Osteocyte (in vitro differentiated cells): Measurements from ENCODE around the gene BRF1. TPM values are rescaled to one million over a fixed set of nuclear protein-coding genes. Genes with fewer than 3 reads are reported as not detected.

Experiments
- DNase-seq: peaks from one replicate; pipeline ENCODE4 v3.0.0; 2021; ENCODE audit warnings: mixed read lengths; ENCODE audit not compliant: unreplicated experiment; ENCODE audit errors: extremely low spot score
- H3K27ac Mint-ChIP-seq: one replicate; pipeline ENCODE4 v1.8.0; 2021; ENCODE audit warnings: mild to moderate bottlenecking, mixed read lengths; ENCODE audit not compliant: unreplicated experiment
- H3K27me3 Mint-ChIP-seq: one replicate; pipeline ENCODE4 v1.8.0; 2021; ENCODE audit warnings: mixed read lengths; ENCODE audit not compliant: unreplicated experiment
- H3K36me3 Mint-ChIP-seq: one replicate; pipeline ENCODE4 v1.8.0; 2021; ENCODE audit warnings: mixed read lengths; ENCODE audit not compliant: unreplicated experiment
- H3K4me1 Mint-ChIP-seq: one replicate; pipeline ENCODE4 v1.8.0; 2021; ENCODE audit warnings: mixed read lengths; ENCODE audit not compliant: unreplicated experiment
- H3K4me3 Mint-ChIP-seq: one replicate; pipeline ENCODE4 v1.8.0; 2021; ENCODE audit warnings: mild to moderate bottlenecking, moderate library complexity, mixed read lengths; ENCODE audit not compliant: unreplicated experiment
- H3K9me3 Mint-ChIP-seq: one replicate; pipeline ENCODE4 v1.8.0; 2021; ENCODE audit warnings: mixed read lengths; ENCODE audit not compliant: unreplicated experiment
- CTCF ChIP-seq: fragments of 200-600 bp; sonication (generic); IDR thresholded peaks from 2 replicates; pipeline ENCODE4 v1.5.0; 2021; ENCODE audit warnings: antibody characterized with exemption, mild to moderate bottlenecking, moderate library complexity
- total RNA-seq: library from RNA; stranded (reverse); gene quantifications from 2 replicates; pipeline ENCODE4 v1.2.1, GENCODE V29; 2021

The BRF1 gene
- total RNA-seq, 1 donor from 2014 or later: 43.5 TPM

DNA sequence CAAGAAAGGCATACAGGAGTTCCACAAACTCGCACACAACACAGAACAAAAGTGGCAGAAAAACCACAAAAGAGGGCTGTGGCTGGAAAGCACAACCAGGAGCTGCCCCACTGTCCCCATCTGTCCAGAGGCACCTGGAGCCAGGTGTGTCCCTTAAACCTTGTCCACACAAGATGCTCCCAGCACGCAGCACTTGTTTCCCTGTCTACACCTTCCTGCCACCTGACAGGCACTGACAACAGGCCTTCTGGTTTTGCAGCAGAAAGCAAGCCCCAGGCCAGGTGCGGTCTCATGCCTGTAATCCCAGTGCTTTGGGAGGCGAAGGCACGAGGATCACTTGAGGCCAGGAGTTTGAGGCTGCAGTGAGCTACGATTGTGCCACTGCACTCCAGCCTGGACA lies 48.9 kb downstream of the BRF1 start:
- Mint-ChIP-seq H3K4me3 (no peak overlapping the region), H3K27ac (no peak overlapping the region), H3K9me3 (no peaks in the 10 kb centered on the region), H3K36me3 (peaks cover 9% of the 10 kb centered on the region), H3K27me3 (no peaks in the 10 kb centered on the region), H3K4me1 (peaks cover 20% of the 10 kb centered on the region)
- no peak for DNase-seq
- TF ChIP-seq CTCF: no peak

GRCh38 chr14:105250986-105251385 lies 49.8 kb downstream of the BRF1 start:
- peak overlapping the region; percentile 40 for H3K4me3 Mint-ChIP-seq
- H3K27me3 Mint-ChIP-seq: no peaks in the 10 kb centered on the region
- H3K36me3 Mint-ChIP-seq: peaks cover 9% of the 10 kb centered on the region
- H3K27ac Mint-ChIP-seq: no peak overlapping the region
- no peak for DNase-seq
- peaks cover 20% of the 10 kb centered on the region for H3K4me1 Mint-ChIP-seq
- H3K9me3 Mint-ChIP-seq: no peaks in the 10 kb centered on the region
- no peak for TF ChIP-seq CTCF

DNA sequence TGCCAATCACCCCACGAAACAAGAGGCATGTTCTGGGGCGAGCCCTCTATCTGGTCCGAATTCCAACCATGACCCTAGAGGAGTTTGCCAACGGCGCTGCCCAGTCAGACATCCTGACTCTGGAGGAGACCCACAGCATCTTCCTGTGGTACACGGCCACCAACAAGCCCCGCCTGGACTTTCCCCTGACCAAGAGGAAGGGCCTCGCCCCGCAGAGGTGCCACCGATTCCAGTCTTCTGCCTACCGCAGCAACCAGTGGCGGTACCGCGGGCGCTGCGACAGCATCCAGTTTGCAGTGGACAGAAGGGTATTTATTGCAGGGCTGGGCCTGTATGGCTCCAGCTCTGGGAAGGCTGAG lies 50.8 kb downstream of the BRF1 start:
- no peaks in the 10 kb centered on the region for H3K27me3 Mint-ChIP-seq
- H3K27ac Mint-ChIP-seq: no peak overlapping the region
- H3K4me1 Mint-ChIP-seq: peaks cover 19% of the 10 kb centered on the region
- TF ChIP-seq CTCF: no peak
- peak overlapping the region; percentile 75 for H3K4me3 Mint-ChIP-seq
- H3K9me3 Mint-ChIP-seq: no peaks in the 10 kb centered on the region
- no peak for DNase-seq
- H3K36me3 Mint-ChIP-seq: peaks cover 9% of the 10 kb centered on the region

DNA sequence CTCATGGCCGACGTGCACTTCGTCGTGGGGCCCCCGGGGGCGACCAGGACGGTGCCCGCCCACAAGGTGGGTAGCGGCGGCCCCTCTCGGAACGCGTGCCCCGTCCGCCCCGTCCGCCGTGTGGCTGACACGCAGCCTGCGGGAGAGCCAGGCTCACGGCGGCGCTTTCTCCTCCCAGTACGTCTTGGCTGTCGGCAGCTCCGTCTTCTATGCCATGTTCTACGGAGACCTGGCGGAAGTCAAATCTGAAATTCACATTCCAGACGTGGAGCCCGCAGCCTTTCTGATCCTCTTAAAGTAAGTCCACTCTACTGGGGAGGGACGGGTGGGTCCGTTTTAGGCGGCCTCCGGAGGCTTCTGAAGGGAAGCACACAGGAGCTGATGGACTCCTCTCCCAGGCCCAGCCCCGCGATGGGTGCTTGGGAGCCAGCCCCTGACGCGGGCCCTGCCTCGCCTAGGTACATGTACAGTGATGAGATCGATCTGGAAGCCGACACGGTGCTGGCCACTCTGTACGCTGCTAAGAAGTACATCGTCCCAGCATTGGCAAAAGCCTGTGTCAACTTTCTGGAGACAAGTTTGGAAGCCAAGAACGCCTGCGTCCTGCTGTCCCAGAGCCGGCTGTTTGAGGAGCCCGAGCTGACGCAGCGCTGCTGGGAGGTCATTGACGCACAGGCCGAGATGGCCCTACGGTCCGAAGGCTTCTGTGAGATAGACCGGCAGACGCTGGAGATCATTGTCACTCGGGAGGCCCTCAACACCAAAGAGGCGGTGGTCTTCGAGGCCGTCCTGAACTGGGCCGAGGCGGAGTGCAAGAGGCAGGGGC lies 51.4 kb downstream of the BRF1 start:
- no peak for DNase-seq
- Mint-ChIP-seq H3K36me3 (peaks cover 9% of the 10 kb centered on the region), H3K4me3 (peak overlapping the region; percentile 75), H3K27me3 (no peaks in the 10 kb centered on the region), H3K4me1 (peaks cover 19% of the 10 kb centered on the region), H3K9me3 (no peaks in the 10 kb centered on the region), H3K27ac (peak overlapping the region; percentile 67)
- no peak for TF ChIP-seq CTCF

- DNase-seq: peak; percentile 94
- peaks cover 19% of the 10 kb centered on the region for H3K4me1 Mint-ChIP-seq
- peak within 1 kb of the TSS; percentile 75 for H3K4me3 Mint-ChIP-seq
- H3K36me3 Mint-ChIP-seq: peaks cover 5% of the 10 kb centered on the region
- peak within 1 kb of the TSS; percentile 69 for H3K27ac Mint-ChIP-seq
- no peaks in the 10 kb centered on the region for H3K27me3 Mint-ChIP-seq
- no peaks in the 10 kb centered on the region for H3K9me3 Mint-ChIP-seq
- no peak for TF ChIP-seq CTCF
Observed at GRCh38 chr14:105248368-105249181, 52.2 kb downstream of the BRF1 start, which contains the start of gene BTBD6. BTBD6 (plus strand) TSS chr14:105248533; CDS start chr14:105248712, 179 bp downstream.
